Glutamatergic neuron (in vitro differentiated cells): ENCODE results near the gene FBXW5. TPM values are rescaled to one million over a fixed set of nuclear protein-coding genes. Genes with fewer than 3 reads are reported as not detected.

Experiments
- DNase-seq: peaks from one replicate; pipeline ENCODE4 v3.0.0; 2022
- H3K27ac Mint-ChIP-seq: one replicate; pipeline ENCODE4 v1.8.0; 2020; ENCODE audit warnings: mild to moderate bottlenecking, mixed read lengths, inconsistent platforms; ENCODE audit not compliant: unreplicated experiment
- H3K27me3 Mint-ChIP-seq: one replicate; pipeline ENCODE4 v1.8.0; 2020; ENCODE audit warnings: mild to moderate bottlenecking, moderate library complexity, mixed read lengths, inconsistent platforms; ENCODE audit not compliant: unreplicated experiment
- H3K36me3 Mint-ChIP-seq: one replicate; pipeline ENCODE4 v1.8.0; 2020; ENCODE audit warnings: mild to moderate bottlenecking, mixed read lengths, inconsistent platforms; ENCODE audit not compliant: unreplicated experiment
- H3K4me1 Mint-ChIP-seq: one replicate; pipeline ENCODE4 v1.8.0; 2020; ENCODE audit warnings: mild to moderate bottlenecking, low read depth, mixed read lengths, inconsistent platforms; ENCODE audit not compliant: unreplicated experiment
- H3K4me3 Mint-ChIP-seq: one replicate; pipeline ENCODE4 v1.8.0; 2020; ENCODE audit warnings: mild to moderate bottlenecking, mixed read lengths, inconsistent platforms; ENCODE audit not compliant: unreplicated experiment
- H3K9me3 Mint-ChIP-seq: one replicate; pipeline ENCODE4 v1.8.0; 2020; ENCODE audit warnings: mild to moderate bottlenecking, moderate library complexity, mixed read lengths, inconsistent platforms; ENCODE audit not compliant: unreplicated experiment
- CTCF ChIP-seq: fragments of 200-600 bp; sonication (generic); IDR thresholded peaks from one replicate; pipeline ENCODE4 v1.5.0; 2021; ENCODE audit not compliant: partially characterized antibody, unreplicated experiment
- total RNA-seq: library from RNA; stranded (reverse); fragmentation: NEBNext Ultra II Directional; extraction: Animal tissue kit (Norgen Biotek cat#: 25700); gene quantifications from one replicate; pipeline ENCODE4 v1.2.1, GENCODE V29; 2021; ENCODE audit not compliant: unreplicated experiment

The FBXW5 gene
- total RNA-seq, 1 donor from 2014 or later, result 77.9 TPM

- H3K9me3 Mint-ChIP-seq, result peaks cover 4% of the 10 kb centered on the region
- peak overlapping the region; percentile 72 for H3K27ac Mint-ChIP-seq
- DNase-seq, result peak; percentile 15
- no peaks in the 10 kb centered on the region for H3K36me3 Mint-ChIP-seq
- TF ChIP-seq CTCF, result no peak
- peaks cover 5% of the 10 kb centered on the region for H3K27me3 Mint-ChIP-seq
- H3K4me1 Mint-ChIP-seq, result peaks cover 2% of the 10 kb centered on the region
- no peak overlapping the region for H3K4me3 Mint-ChIP-seq
Measured at GRCh38 chr9:136947028-136947891, 2.7 kb upstream of the FBXW5 start.

DNA sequence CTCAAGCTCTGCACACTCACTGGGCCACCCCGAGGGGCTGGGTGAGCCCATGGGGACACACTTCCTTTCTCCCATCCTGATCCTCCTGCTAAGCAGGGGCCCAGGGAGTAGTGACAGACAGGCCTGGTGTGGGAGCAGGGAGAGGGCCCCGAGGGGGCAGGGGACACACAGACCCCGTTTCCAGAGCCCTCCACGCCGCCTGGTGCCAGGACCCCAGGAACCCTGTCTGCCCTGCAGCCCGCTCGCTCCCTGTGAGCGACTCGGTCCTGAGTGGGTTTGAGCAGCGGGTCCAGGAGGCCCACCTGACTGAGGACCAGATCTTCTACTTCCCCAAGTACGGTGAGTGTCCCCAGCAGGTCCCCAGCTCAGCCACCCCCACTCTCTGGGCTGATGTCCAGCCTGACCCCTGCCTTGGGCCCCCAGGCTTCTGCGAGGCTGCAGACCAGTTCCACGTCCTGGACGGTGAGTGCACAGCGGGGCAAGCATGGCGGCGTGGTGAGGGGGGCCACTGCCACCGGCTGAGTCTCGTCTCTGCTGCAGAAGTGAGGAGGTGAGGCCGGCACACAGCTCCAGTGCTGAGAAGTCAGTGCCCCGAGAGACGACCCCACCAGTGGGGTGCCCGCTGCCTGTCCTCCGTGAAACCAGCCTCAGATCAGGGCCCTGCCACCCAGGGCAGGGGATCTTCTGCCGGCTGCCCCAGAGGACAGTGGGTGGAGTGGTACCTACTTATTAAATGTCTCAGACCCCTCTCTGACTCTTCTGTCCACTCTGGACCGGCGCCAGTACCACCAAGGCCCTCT lies 1.9 kb upstream of the FBXW5 start:
- Mint-ChIP-seq H3K36me3 (no peaks in the 10 kb centered on the region), H3K4me1 (peaks cover 2% of the 10 kb centered on the region), H3K27ac (no peak overlapping the region), H3K4me3 (no peak overlapping the region), H3K9me3 (peaks cover 4% of the 10 kb centered on the region), H3K27me3 (peaks cover 5% of the 10 kb centered on the region)
- peak; percentile 28 for DNase-seq
- no peak for TF ChIP-seq CTCF

GRCh38 chr9:136945333-136946227 lies 1.0 kb upstream of the FBXW5 start:
- Mint-ChIP-seq H3K4me1 (peaks cover 2% of the 10 kb centered on the region), H3K9me3 (peaks cover 4% of the 10 kb centered on the region), H3K27me3 (peaks cover 5% of the 10 kb centered on the region), H3K27ac (no peak overlapping the region), H3K36me3 (no peaks in the 10 kb centered on the region), H3K4me3 (no peak overlapping the region)
- DNase-seq, result peak; percentile 20
- no peak for TF ChIP-seq CTCF

DNA sequence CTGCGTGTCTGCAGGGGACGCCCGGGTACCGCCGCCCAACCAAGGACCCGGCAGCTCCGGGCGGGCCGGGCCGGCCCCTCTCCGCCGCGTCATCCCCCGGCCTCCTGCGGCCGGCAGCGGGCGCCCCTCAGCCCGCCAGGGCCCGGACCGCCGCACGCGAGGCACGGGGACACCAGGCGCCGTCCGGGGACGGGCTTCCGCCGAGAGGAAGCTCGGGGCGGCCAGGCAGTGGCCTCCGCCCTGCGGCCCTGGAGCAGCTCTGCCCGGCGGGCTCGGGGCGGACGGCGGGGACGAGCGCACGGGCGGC lies 373 bp downstream of the FBXW5 start:
- Mint-ChIP-seq H3K4me1 (peaks cover 2% of the 10 kb centered on the region), H3K27me3 (peaks cover 5% of the 10 kb centered on the region), H3K27ac (no peak overlapping the region), H3K36me3 (no peaks in the 10 kb centered on the region), H3K9me3 (peaks cover 4% of the 10 kb centered on the region), H3K4me3 (no peak overlapping the region)
- DNase-seq, result no peak
- TF ChIP-seq CTCF, result no peak
